Measurements from ENCODE around the gene DPP6.

DNA sequence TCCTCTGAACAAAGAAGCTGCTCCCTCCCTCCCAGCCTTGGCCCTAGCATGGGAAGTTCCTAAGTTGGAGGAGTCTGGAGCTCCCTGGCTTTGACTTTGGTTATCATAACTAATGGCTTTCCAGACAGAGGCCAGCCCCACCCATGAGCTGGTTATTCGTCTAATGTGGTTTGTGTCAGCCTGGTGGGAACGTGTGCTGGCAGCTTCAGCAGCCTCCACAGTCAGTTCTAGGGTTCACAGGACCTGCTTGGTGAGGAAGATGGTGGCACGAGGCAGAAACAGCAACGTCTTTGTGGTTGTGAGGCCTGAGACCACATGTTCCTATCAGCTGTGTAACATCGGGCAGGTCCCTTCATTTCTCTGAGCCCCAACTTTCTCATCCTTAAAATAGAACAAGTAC, 847.7 kb downstream of the DPP6 start:
- no peak for TF ChIP-seq POLR2AphosphoS5 (IDR thresholded peaks at IDR 0.05)
- TF ChIP-seq, protein P1, sequence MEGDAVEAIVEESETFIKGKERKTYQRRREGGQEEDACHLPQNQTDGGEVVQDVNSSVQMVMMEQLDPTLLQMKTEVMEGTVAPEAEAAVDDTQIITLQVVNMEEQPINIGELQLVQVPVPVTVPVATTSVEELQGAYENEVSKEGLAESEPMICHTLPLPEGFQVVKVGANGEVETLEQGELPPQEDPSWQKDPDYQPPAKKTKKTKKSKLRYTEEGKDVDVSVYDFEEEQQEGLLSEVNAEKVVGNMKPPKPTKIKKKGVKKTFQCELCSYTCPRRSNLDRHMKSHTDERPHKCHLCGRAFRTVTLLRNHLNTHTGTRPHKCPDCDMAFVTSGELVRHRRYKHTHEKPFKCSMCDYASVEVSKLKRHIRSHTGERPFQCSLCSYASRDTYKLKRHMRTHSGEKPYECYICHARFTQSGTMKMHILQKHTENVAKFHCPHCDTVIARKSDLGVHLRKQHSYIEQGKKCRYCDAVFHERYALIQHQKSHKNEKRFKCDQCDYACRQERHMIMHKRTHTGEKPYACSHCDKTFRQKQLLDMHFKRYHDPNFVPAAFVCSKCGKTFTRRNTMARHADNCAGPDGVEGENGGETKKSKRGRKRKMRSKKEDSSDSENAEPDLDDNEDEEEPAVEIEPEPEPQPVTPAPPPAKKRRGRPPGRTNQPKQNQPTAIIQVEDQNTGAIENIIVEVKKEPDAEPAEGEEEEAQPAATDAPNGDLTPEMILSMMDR (IDR thresholded peaks at IDR 0.05) = no peak
- no peak for TF ChIP-seq POLR2A (IDR thresholded peaks at IDR 0.05)

Measured in transverse colon (tissue), 4 donors.